ENCODE results near the gene ADAM33. TPM values are rescaled to one million over a fixed set of nuclear protein-coding genes. Genes with fewer than 3 reads are reported as not detected.

ADAM33 gene
- total RNA-seq, 2 donors from 2014 or later: 18.2 to 38.3 TPM

- Histone ChIP-seq H3K9me3 (no peaks in the 10 kb centered on the region), H3K4me1 (replicated peaks) (peaks cover 5% of the 10 kb centered on the region), H3K27me3 (replicated peaks; ENCODE audit: insufficient read depth) (no peaks in the 10 kb centered on the region), H3K36me3 (no peaks in the 10 kb centered on the region), H3K27ac (no peak overlapping the region), H3K4me3 (no peak overlapping the region)
- TF ChIP-seq POLR2AphosphoS5 (IDR thresholded peaks at IDR 0.05) (no peak), CTCF (IDR thresholded peaks at IDR 0.05) (no peak), POLR2A (IDR thresholded peaks at IDR 0.05) (no peak)
- intact Hi-C loops (cut with DNase I): no loop called here
- 90% methylated on average over 16 of the region's 16 CpGs for WGBS
- DNase-seq (ENCODE audit: low spot score): no peak
Measured at GRCh38 chr20:3691306-3691705, 9.5 kb upstream of the ADAM33 start.

- Histone ChIP-seq H3K4me3 (no peak overlapping the region), H3K27me3 (replicated peaks; ENCODE audit: insufficient read depth) (no peaks in the 10 kb centered on the region), H3K4me1 (replicated peaks) (peaks cover 5% of the 10 kb centered on the region), H3K9me3 (no peaks in the 10 kb centered on the region), H3K36me3 (no peaks in the 10 kb centered on the region), H3K27ac (no peak overlapping the region)
- 100% methylated on average over 3 of the region's 3 CpGs for WGBS
- intact Hi-C loops (cut with DNase I): no loop called here
- no peak for TF ChIP-seq CTCF (IDR thresholded peaks at IDR 0.05)
- TF ChIP-seq POLR2AphosphoS5 (IDR thresholded peaks at IDR 0.05): no peak
- no peak for TF ChIP-seq POLR2A (IDR thresholded peaks at IDR 0.05)
- DNase-seq (ENCODE audit: low spot score): no peak
Measured at GRCh38 chr20:3690413-3690812, 8.6 kb upstream of the ADAM33 start.

GRCh38 chr20:3689978-3690377 lies 8.2 kb upstream of the ADAM33 start:
- TF ChIP-seq CTCF (IDR thresholded peaks at IDR 0.05): no peak
- no peak for TF ChIP-seq POLR2AphosphoS5 (IDR thresholded peaks at IDR 0.05)
- Histone ChIP-seq H3K27me3 (replicated peaks; ENCODE audit: insufficient read depth) (no peaks in the 10 kb centered on the region), H3K36me3 (no peaks in the 10 kb centered on the region), H3K27ac (no peak overlapping the region), H3K4me3 (no peak overlapping the region), H3K9me3 (no peaks in the 10 kb centered on the region), H3K4me1 (replicated peaks) (peaks cover 5% of the 10 kb centered on the region)
- WGBS: 89% methylated on average over 11 of the region's 11 CpGs
- intact Hi-C loops (cut with DNase I): no loop called here
- no peak for DNase-seq (ENCODE audit: low spot score)

GRCh38 chr20:3687655-3688054 lies 5.8 kb upstream of the ADAM33 start:
- Histone ChIP-seq H3K9me3 (no peaks in the 10 kb centered on the region), H3K4me1 (replicated peaks) (peaks cover 5% of the 10 kb centered on the region), H3K4me3 (no peak overlapping the region), H3K27ac (peak overlapping the region in 1 of 2 donors; percentile 34), H3K27me3 (replicated peaks; ENCODE audit: insufficient read depth) (no peaks in the 10 kb centered on the region), H3K36me3 (no peaks in the 10 kb centered on the region)
- no peak for TF ChIP-seq CTCF (IDR thresholded peaks at IDR 0.05)
- no peak for DNase-seq (ENCODE audit: low spot score)
- 75% methylated on average over 2 of the region's 2 CpGs for WGBS
- intact Hi-C loops (cut with DNase I): no loop called here

GRCh38 chr20:3686867-3687321 lies 5.1 kb upstream of the ADAM33 start:
- peak; percentile 80 for DNase-seq (ENCODE audit: low spot score)
- no peak overlapping the region for H3K4me3 ChIP-seq
- H3K27me3 ChIP-seq (replicated peaks; ENCODE audit: insufficient read depth): no peaks in the 10 kb centered on the region
- H3K36me3 ChIP-seq: no peaks in the 10 kb centered on the region
- peak overlapping the region; percentile 27 to 34 for H3K27ac ChIP-seq
- no peaks in the 10 kb centered on the region for H3K9me3 ChIP-seq
- intact Hi-C loops (cut with DNase I): no loop called here
- 12% methylated on average over 9 of the region's 9 CpGs for WGBS
- TF ChIP-seq POLR2A (IDR thresholded peaks at IDR 0.05) (no peak), POLR2AphosphoS5 (IDR thresholded peaks at IDR 0.05) (peak; percentile 93)
- peaks cover 5% of the 10 kb centered on the region for H3K4me1 ChIP-seq (replicated peaks)
